Activated CD4-positive, alpha-beta T cell treated with anti-CD3 and anti-CD28 coated beads, Interleukin-2, amount 50 U/mL, for 1 hour (primary cell): Measurements from ENCODE around the gene RANGAP1.

Source experiments
- DNase-seq: peaks from one replicate; pipeline ENCODE4 v3.0.0-alpha.2; 2020

Gene RANGAP1

GRCh38 chr22:41256254-41257253, 29.4 kb downstream of the RANGAP1 start:
- DNase-seq, result no peak

- no peak for DNase-seq
These were observed 31.8 kb downstream of the RANGAP1 start for GRCh38 chr22:41254230-41254629.

- DNase-seq, result no peak
These were observed 33.6 kb downstream of the RANGAP1 start for GRCh38 chr22:41252365-41252764.

- DNase-seq, result no peak
These were observed 35.9 kb downstream of the RANGAP1 start for GRCh38 chr22:41250127-41250526.

GRCh38 chr22:41249442-41249841, 36.5 kb downstream of the RANGAP1 start:
- no peak for DNase-seq

GRCh38 chr22:41248758-41249157, 37.2 kb downstream of the RANGAP1 start:
- DNase-seq, result no peak

GRCh38 chr22:41248314-41248713, 37.7 kb downstream of the RANGAP1 start:
- DNase-seq, result no peak

GRCh38 chr22:41247703-41248102, 38.3 kb downstream of the RANGAP1 start:
- no peak for DNase-seq

- DNase-seq, result no peak
These were observed 40.0 kb downstream of the RANGAP1 start for GRCh38 chr22:41245917-41246499.

- DNase-seq, result no peak
These were observed 42.6 kb downstream of the RANGAP1 start for GRCh38 chr22:41243361-41243760.

GRCh38 chr22:41242396-41243117, 43.4 kb downstream of the RANGAP1 start:
- no peak for DNase-seq

- no peak for DNase-seq
These were observed 44.8 kb downstream of the RANGAP1 start for GRCh38 chr22:41241133-41241676.

- DNase-seq, result no peak
These were observed 45.4 kb downstream of the RANGAP1 start, which contains the start of gene CHADL for GRCh38 chr22:41240377-41241132. TSS of gene CHADL (minus strand) at chr22:41240931. CDS start at chr22:41240881, 50 bp downstream.

GRCh38 chr22:41239443-41240128, 46.4 kb downstream of the RANGAP1 start:
- no peak for DNase-seq

GRCh38 chr22:41238570-41239442, 47.2 kb downstream of the RANGAP1 start:
- DNase-seq, result no peak

- DNase-seq, result peak; percentile 83
These were observed 48.0 kb downstream of the RANGAP1 start for GRCh38 chr22:41237707-41238569.

GRCh38 chr22:41237036-41237706, 48.8 kb downstream of the RANGAP1 start:
- DNase-seq, result no peak

GRCh38 chr22:41234815-41235695, 50.9 kb downstream of the RANGAP1 start:
- no peak for DNase-seq
